Activated naive CD8-positive, alpha-beta T cell treated with anti-CD3 and anti-CD28 coated beads for 36 hours (primary cell): Measurements from ENCODE around the gene RAB24. TPM values are rescaled to one million over a fixed set of nuclear protein-coding genes. Genes with fewer than 3 reads are reported as not detected.
"Not testable (repeated sequence)": the region's sequence is repeated elsewhere in the genome, so short reads cannot be mapped to it uniquely, and the experiment has no call there.

Source experiments
- DNase-seq: peaks from one replicate; pipeline ENCODE4 v3.0.0; 2021
- H3K27ac Mint-ChIP-seq: one replicate; pipeline ENCODE4 v1.8.0; 2022; ENCODE audit warnings: mild to moderate bottlenecking, moderate library complexity, mixed read lengths
- H3K27me3 Mint-ChIP-seq: one replicate; pipeline ENCODE4 v1.8.0; 2022; ENCODE audit warnings: mild to moderate bottlenecking, mixed read lengths
- H3K36me3 Mint-ChIP-seq: one replicate; pipeline ENCODE4 v1.8.0; 2021; ENCODE audit warnings: mild to moderate bottlenecking, mixed read lengths
- H3K4me1 Mint-ChIP-seq: one replicate; pipeline ENCODE4 v1.8.0; 2021; ENCODE audit warnings: mixed read lengths
- H3K4me3 Mint-ChIP-seq: one replicate; pipeline ENCODE4 v1.8.0; 2022; ENCODE audit warnings: mild to moderate bottlenecking, moderate library complexity, mixed read lengths
- H3K9me3 Mint-ChIP-seq: one replicate; pipeline ENCODE4 v1.8.0; 2022; ENCODE audit warnings: mixed read lengths
- total RNA-seq, 2 experiments: library from RNA; stranded (reverse); gene quantifications; one replicate each; pipeline ENCODE4 v1.2.3, GENCODE V29; 2021

Gene RAB24
- total RNA-seq, 2 experiments from 2014 or later = 26.8 to 29.9 TPM

- H3K9me3 Mint-ChIP-seq = no peaks in the 10 kb centered on the region
- peak overlapping the region; percentile 8 for H3K27ac Mint-ChIP-seq
- H3K4me1 Mint-ChIP-seq = peaks cover 35% of the 10 kb centered on the region
- H3K27me3 Mint-ChIP-seq = no peaks in the 10 kb centered on the region
- peak; percentile 73 for DNase-seq
- H3K4me3 Mint-ChIP-seq = peak overlapping the region; percentile 15
- H3K36me3 Mint-ChIP-seq = peaks cover 32% of the 10 kb centered on the region
Measured at GRCh38 chr5:177309351-177310191, 6.1 kb upstream of the RAB24 start.

- H3K27ac Mint-ChIP-seq = peak overlapping the region; percentile 55
- no peaks in the 10 kb centered on the region for H3K9me3 Mint-ChIP-seq
- no peak for DNase-seq
- H3K4me1 Mint-ChIP-seq = peaks cover 35% of the 10 kb centered on the region
- peaks cover 40% of the 10 kb centered on the region for H3K36me3 Mint-ChIP-seq
- H3K4me3 Mint-ChIP-seq = no peak overlapping the region
- no peaks in the 10 kb centered on the region for H3K27me3 Mint-ChIP-seq
Measured at GRCh38 chr5:177308740-177309139, 5.2 kb upstream of the RAB24 start.

- no peaks in the 10 kb centered on the region for H3K9me3 Mint-ChIP-seq
- peaks cover 42% of the 10 kb centered on the region for H3K36me3 Mint-ChIP-seq
- H3K27me3 Mint-ChIP-seq = no peaks in the 10 kb centered on the region
- H3K4me1 Mint-ChIP-seq = peaks cover 36% of the 10 kb centered on the region
- DNase-seq = no peak
- no peak overlapping the region for H3K4me3 Mint-ChIP-seq
- no peak overlapping the region for H3K27ac Mint-ChIP-seq
Measured at GRCh38 chr5:177307544-177308363, 4.2 kb upstream of the RAB24 start.

GRCh38 chr5:177306674-177307543 lies 3.4 kb upstream of the RAB24 start:
- Mint-ChIP-seq H3K27me3 (no peaks in the 10 kb centered on the region), H3K36me3 (peaks cover 42% of the 10 kb centered on the region), H3K4me3 (no peak overlapping the region), H3K4me1 (peaks cover 42% of the 10 kb centered on the region), H3K27ac (peak overlapping the region; percentile 42), H3K9me3 (no peaks in the 10 kb centered on the region)
- no peak for DNase-seq

GRCh38 chr5:177306103-177306640 lies 2.7 kb upstream of the RAB24 start:
- not testable (repeated sequence) for H3K9me3 Mint-ChIP-seq, DNase-seq, H3K27me3 Mint-ChIP-seq
- H3K4me3 Mint-ChIP-seq = peak overlapping the region; percentile 22
- peaks cover 44% of the 10 kb centered on the region for H3K36me3 Mint-ChIP-seq
- peak overlapping the region; percentile 32 for H3K27ac Mint-ChIP-seq
- peaks cover 48% of the 10 kb centered on the region for H3K4me1 Mint-ChIP-seq

- peaks cover 44% of the 10 kb centered on the region for H3K36me3 Mint-ChIP-seq
Measured at GRCh38 chr5:177304392-177305119, 1.0 kb upstream of the RAB24 start.

GRCh38 chr5:177303925-177304391 lies 439 bp upstream of the RAB24 start:
- Mint-ChIP-seq H3K4me3 (peak overlapping the region; percentile 93), H3K27ac (peak overlapping the region; percentile 84), H3K4me1 (peaks cover 59% of the 10 kb centered on the region), H3K9me3 (no peaks in the 10 kb centered on the region), H3K36me3 (peaks cover 42% of the 10 kb centered on the region), H3K27me3 (no peaks in the 10 kb centered on the region)
- no peak for DNase-seq

More at GRCh38 chr5:177304392-177305119, 1.0 kb upstream of the RAB24 start:
- H3K4me3 Mint-ChIP-seq = peak overlapping the region; percentile 93
- peak overlapping the region; percentile 84 for H3K27ac Mint-ChIP-seq
- H3K27me3 Mint-ChIP-seq = no peaks in the 10 kb centered on the region
- peaks cover 53% of the 10 kb centered on the region for H3K4me1 Mint-ChIP-seq
- DNase-seq = no peak
- no peaks in the 10 kb centered on the region for H3K9me3 Mint-ChIP-seq

- Mint-ChIP-seq H3K4me3 (peak overlapping the region; percentile 93), H3K4me1 (peaks cover 70% of the 10 kb centered on the region), H3K36me3 (peaks cover 44% of the 10 kb centered on the region), H3K9me3 (no peaks in the 10 kb centered on the region), H3K27ac (peak overlapping the region; percentile 84), H3K27me3 (no peaks in the 10 kb centered on the region)
- no peak for DNase-seq
Measured at GRCh38 chr5:177302354-177303110, 987 bp downstream of the RAB24 start.

GRCh38 chr5:177301503-177302165 lies 1.9 kb downstream of the RAB24 start:
- Mint-ChIP-seq H3K27me3 (no peaks in the 10 kb centered on the region), H3K9me3 (no peaks in the 10 kb centered on the region), H3K27ac (peak overlapping the region; percentile 84), H3K4me1 (peaks cover 74% of the 10 kb centered on the region), H3K36me3 (peaks cover 43% of the 10 kb centered on the region), H3K4me3 (peak overlapping the region; percentile 93)
- no peak for DNase-seq

- Mint-ChIP-seq H3K27me3 (no peaks in the 10 kb centered on the region), H3K9me3 (no peaks in the 10 kb centered on the region), H3K4me3 (peak overlapping the region; percentile 42), H3K4me1 (peaks cover 77% of the 10 kb centered on the region), H3K27ac (peak overlapping the region; percentile 80), H3K36me3 (peaks cover 44% of the 10 kb centered on the region)
- DNase-seq = no peak
Measured at GRCh38 chr5:177300951-177301350, 2.6 kb downstream of the RAB24 start.

GRCh38 chr5:177300236-177300880 lies 3.2 kb downstream of the RAB24 start:
- Mint-ChIP-seq H3K36me3 (peaks cover 45% of the 10 kb centered on the region), H3K4me1 (peaks cover 77% of the 10 kb centered on the region), H3K9me3 (no peaks in the 10 kb centered on the region), H3K4me3 (peak overlapping the region; percentile 42), H3K27me3 (no peaks in the 10 kb centered on the region), H3K27ac (peak overlapping the region; percentile 80)
- peak; percentile 68 for DNase-seq

GRCh38 chr5:177299697-177300096 lies 3.8 kb downstream of the RAB24 start:
- Mint-ChIP-seq H3K36me3 (peaks cover 45% of the 10 kb centered on the region), H3K9me3 (no peaks in the 10 kb centered on the region), H3K27me3 (no peaks in the 10 kb centered on the region), H3K4me1 (peaks cover 73% of the 10 kb centered on the region), H3K27ac (peak overlapping the region; percentile 73), H3K4me3 (no peak overlapping the region)
- DNase-seq = no peak
